ENCODE data around the gene NPAT.
"Not testable (repeated sequence)": the region's sequence is repeated elsewhere in the genome, so short reads cannot be mapped to it uniquely, and the experiment has no call there.

The NPAT gene

GRCh38 chr11:108148556-108148955, 73.9 kb downstream of the NPAT start:
- DNase-seq (ENCODE audit: low read depth), result no peak

GRCh38 chr11:108147150-108147549, 75.3 kb downstream of the NPAT start:
- DNase-seq (ENCODE audit: low read depth), result peak; percentile 6

- DNase-seq (ENCODE audit: low read depth), result no peak
Observed at GRCh38 chr11:108144615-108145014, 77.8 kb downstream of the NPAT start.

- no peak for DNase-seq (ENCODE audit: low read depth)
Observed at GRCh38 chr11:108142304-108142703, 80.1 kb downstream of the NPAT start.

- DNase-seq (ENCODE audit: low read depth), result no peak
Observed at GRCh38 chr11:108137212-108137611, 85.2 kb downstream of the NPAT start.

GRCh38 chr11:108135845-108136544, 86.4 kb downstream of the NPAT start:
- peak; percentile 34 for DNase-seq (ENCODE audit: low read depth)

GRCh38 chr11:108132993-108133538, 89.4 kb downstream of the NPAT start:
- not testable (repeated sequence) for DNase-seq (ENCODE audit: low read depth)

GRCh38 chr11:108131993-108132392, 90.4 kb downstream of the NPAT start:
- DNase-seq (ENCODE audit: low read depth), result peak; percentile 22

GRCh38 chr11:108128772-108129171, 93.7 kb downstream of the NPAT start:
- DNase-seq (ENCODE audit: low read depth), result no peak

- no peak for DNase-seq (ENCODE audit: low read depth)
Observed at GRCh38 chr11:108125096-108125495, 97.3 kb downstream of the NPAT start.

- peak; percentile 33 for DNase-seq (ENCODE audit: low read depth)
Observed at GRCh38 chr11:108122166-108122628, 100.2 kb downstream of the NPAT start.

GRCh38 chr11:108121274-108122155, 100.9 kb downstream of the NPAT start, which contains the start of gene ACAT1:
Gene ACAT1, plus strand, starts transcription at chr11:108121567. Its CDS starts 40 bp downstream, at chr11:108121607.
- DNase-seq (ENCODE audit: low read depth), result peak; percentile 90

- DNase-seq (ENCODE audit: low read depth), result not testable (repeated sequence)
Observed at GRCh38 chr11:108120936-108121273, 101.5 kb downstream of the NPAT start.

- peak; percentile 63 for DNase-seq (ENCODE audit: low read depth)
Observed at GRCh38 chr11:108117746-108118371, 104.6 kb downstream of the NPAT start.

GRCh38 chr11:108115500-108116140, 106.8 kb downstream of the NPAT start:
- peak; percentile 85 for DNase-seq (ENCODE audit: low read depth)

- DNase-seq (ENCODE audit: low read depth), result peak; percentile 37
Observed at GRCh38 chr11:108112057-108112456, 110.4 kb downstream of the NPAT start.

GRCh38 chr11:108111126-108111525, 111.3 kb downstream of the NPAT start:
- no peak for DNase-seq (ENCODE audit: low read depth)

Data from EH (cell line).